Osteoblast (primary cell): Measurements from ENCODE around the gene ASIC4. TPM values are rescaled to one million over a fixed set of nuclear protein-coding genes. Genes with fewer than 3 reads are reported as not detected.

Experiments
- DNase-seq: peaks from one replicate; pipeline ENCODE4 v3.0.0; 2011; ENCODE audit warnings: low spot score, mixed read lengths; ENCODE audit not compliant: insufficient read length; ENCODE audit errors: missing footprints
- H2AFZ ChIP-seq: 2 replicates; pipeline ENCODE4 v1.6.0; 2011; ENCODE audit warnings: mild to moderate bottlenecking, low read length
- H3K27ac ChIP-seq: 2 replicates; pipeline ENCODE4 v1.5.1; 2011; ENCODE audit warnings: mild to moderate bottlenecking, low read depth, low read length, moderate library complexity
- H3K27me3 ChIP-seq: 2 replicates; pipeline ENCODE4 v1.6.0; 2012; ENCODE audit warnings: mild to moderate bottlenecking, control low read depth, inconsistent platforms, low read length, moderate library complexity; ENCODE audit not compliant: insufficient read depth
- H3K36me3 ChIP-seq: 2 replicates; pipeline ENCODE4 v1.5.1; 2011; ENCODE audit warnings: mild to moderate bottlenecking, low read length, control low read depth, moderate library complexity; ENCODE audit not compliant: insufficient read depth
- H3K4me1 ChIP-seq: 2 replicates; pipeline ENCODE4 v1.5.1; 2011; ENCODE audit warnings: mild to moderate bottlenecking, low read length, control low read depth, moderate library complexity; ENCODE audit not compliant: insufficient read depth
- H3K4me2 ChIP-seq: 2 replicates; pipeline ENCODE4 v1.6.0; 2011; ENCODE audit warnings: mild to moderate bottlenecking, low read length; ENCODE audit not compliant: insufficient read depth
- H3K4me3 ChIP-seq: fragments of 200-600 bp; sonication (generic); 3 replicates; pipeline ENCODE4 v1.5.1; 2012; ENCODE audit warnings: mild to moderate bottlenecking, low read length, inconsistent platforms; ENCODE audit not compliant: insufficient read depth
- H3K79me2 ChIP-seq: 2 replicates; pipeline ENCODE4 v1.6.0; 2012; ENCODE audit warnings: mild to moderate bottlenecking, low read length, control low read depth, inconsistent platforms; ENCODE audit not compliant: insufficient read depth
- H3K9me3 ChIP-seq: 2 replicates; pipeline ENCODE4 v1.5.1; 2011; ENCODE audit warnings: low read depth, low read length, control low read depth
- H4K20me1 ChIP-seq: 2 replicates; pipeline ENCODE4 v1.6.0; 2012; ENCODE audit warnings: mild to moderate bottlenecking, low read length, control low read depth; ENCODE audit not compliant: insufficient read depth
- total RNA-seq: library from RNA; depleted of rRNA; stranded (reverse); fragments of >200 nt; gene quantifications from 2 replicates; pipeline ENCODE4 v1.2.3, GENCODE V29; 2012
- TF ChIP-seq, protein P1 (sequence below): IDR thresholded peaks from 2 replicates; pipeline ENCODE4 v1.5.1; 2011; ENCODE audit warnings: mild to moderate bottlenecking, low read depth, low read length, moderate library complexity; ENCODE audit errors: extremely low read depth

Gene ASIC4
- total RNA-seq, 1 donor = not detected

DNA sequence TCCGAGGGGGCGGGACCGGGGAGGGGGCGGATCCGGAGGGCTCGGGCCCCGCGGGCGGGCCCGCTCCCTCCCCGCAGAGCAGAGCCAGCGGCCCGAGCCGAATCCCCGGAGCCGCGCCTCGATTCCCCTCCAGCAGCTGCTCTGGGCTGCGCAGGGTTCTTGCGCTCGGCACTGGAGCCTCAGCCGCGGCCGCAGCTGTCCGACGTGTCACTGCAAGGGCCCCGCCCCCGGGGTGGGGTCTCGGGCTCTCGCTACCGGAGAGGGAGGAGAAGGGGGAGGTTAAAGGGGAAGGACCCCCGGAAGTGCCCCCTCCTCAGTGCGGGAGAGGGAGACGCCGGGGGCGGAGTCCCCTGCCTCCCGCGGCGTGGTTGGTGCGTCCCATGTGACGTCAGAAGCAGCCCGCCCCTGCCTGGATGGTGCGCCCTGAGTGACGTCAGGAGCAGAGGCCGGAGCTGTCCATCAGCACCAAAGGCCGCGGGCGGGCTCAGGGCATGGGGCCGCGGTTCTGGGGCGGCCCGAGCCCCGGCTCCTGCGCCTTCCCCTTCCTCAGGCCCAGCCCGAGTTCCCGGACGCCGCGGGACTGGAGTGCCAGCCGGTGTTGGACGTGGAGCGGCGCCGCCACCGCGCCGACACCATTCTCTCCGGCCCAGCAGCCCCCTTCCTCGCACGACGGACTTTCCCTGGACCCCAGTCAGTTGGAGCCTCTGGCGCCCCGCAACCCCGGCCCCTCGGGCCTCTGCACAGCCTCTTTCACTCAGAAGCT is 29.5 kb downstream of the ASIC4 start, which contains the start of the genes CHPF and TMEM198:
CHPF (minus strand) TSS at position 214 of the 763 bp plus-strand sequence. CDS start 271 bp downstream, outside the sequence.
TMEM198 (plus strand) TSS at position 433 of the 763 bp plus-strand sequence. CDS start 700 bp downstream, outside the sequence.
- H2AFZ ChIP-seq = peak within 1 kb of the TSS; percentile 70
- H3K9me3 ChIP-seq = no peaks in the 10 kb centered on the region
- peaks cover 24% of the 10 kb centered on the region for H3K36me3 ChIP-seq
- peaks cover 35% of the 10 kb centered on the region for H4K20me1 ChIP-seq
- peak within 1 kb of the TSS; percentile 62 for H3K27ac ChIP-seq
- H3K4me2 ChIP-seq = peak within 1 kb of the TSS; percentile 98
- H3K4me1 ChIP-seq = peaks cover 14% of the 10 kb centered on the region
- H3K4me3 ChIP-seq = peak within 1 kb of the TSS; percentile 87
- DNase-seq = peak; percentile 100
- H3K79me2 ChIP-seq = peaks cover 23% of the 10 kb centered on the region
- TF ChIP-seq, protein P1, sequence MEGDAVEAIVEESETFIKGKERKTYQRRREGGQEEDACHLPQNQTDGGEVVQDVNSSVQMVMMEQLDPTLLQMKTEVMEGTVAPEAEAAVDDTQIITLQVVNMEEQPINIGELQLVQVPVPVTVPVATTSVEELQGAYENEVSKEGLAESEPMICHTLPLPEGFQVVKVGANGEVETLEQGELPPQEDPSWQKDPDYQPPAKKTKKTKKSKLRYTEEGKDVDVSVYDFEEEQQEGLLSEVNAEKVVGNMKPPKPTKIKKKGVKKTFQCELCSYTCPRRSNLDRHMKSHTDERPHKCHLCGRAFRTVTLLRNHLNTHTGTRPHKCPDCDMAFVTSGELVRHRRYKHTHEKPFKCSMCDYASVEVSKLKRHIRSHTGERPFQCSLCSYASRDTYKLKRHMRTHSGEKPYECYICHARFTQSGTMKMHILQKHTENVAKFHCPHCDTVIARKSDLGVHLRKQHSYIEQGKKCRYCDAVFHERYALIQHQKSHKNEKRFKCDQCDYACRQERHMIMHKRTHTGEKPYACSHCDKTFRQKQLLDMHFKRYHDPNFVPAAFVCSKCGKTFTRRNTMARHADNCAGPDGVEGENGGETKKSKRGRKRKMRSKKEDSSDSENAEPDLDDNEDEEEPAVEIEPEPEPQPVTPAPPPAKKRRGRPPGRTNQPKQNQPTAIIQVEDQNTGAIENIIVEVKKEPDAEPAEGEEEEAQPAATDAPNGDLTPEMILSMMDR = no peak
- H3K27me3 ChIP-seq = no peaks in the 10 kb centered on the region

DNA sequence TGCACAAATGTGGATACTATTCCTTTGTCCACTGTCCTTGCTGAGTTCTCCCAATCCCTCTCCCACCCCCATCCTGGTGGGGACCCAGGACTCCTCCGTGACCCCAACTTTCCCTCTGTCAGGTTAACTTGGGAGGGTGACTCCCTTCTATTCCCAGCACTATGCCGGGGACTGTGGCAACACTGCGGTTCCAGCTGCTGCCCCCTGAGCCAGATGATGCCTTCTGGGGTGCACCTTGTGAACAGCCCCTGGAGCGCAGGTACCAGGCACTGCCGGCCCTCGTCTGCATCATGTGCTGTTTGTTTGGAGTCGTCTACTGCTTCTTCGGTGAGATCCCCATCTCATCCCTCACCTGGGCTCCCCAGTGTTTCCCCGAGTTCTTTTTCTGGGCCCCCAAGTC is 30.3 kb downstream of the ASIC4 start:
- TF ChIP-seq, protein P1 = no peak
- peaks cover 31% of the 10 kb centered on the region for H4K20me1 ChIP-seq
- H3K27ac ChIP-seq = no peak overlapping the region
- H3K36me3 ChIP-seq = peaks cover 19% of the 10 kb centered on the region
- no peaks in the 10 kb centered on the region for H3K9me3 ChIP-seq
- peak overlapping the region; percentile 87 for H3K4me3 ChIP-seq
- peak overlapping the region; percentile 98 for H3K4me2 ChIP-seq
- peaks cover 23% of the 10 kb centered on the region for H3K79me2 ChIP-seq
- no peaks in the 10 kb centered on the region for H3K27me3 ChIP-seq
- peaks cover 14% of the 10 kb centered on the region for H3K4me1 ChIP-seq
- no peak overlapping the region for H2AFZ ChIP-seq
- no peak for DNase-seq

DNA sequence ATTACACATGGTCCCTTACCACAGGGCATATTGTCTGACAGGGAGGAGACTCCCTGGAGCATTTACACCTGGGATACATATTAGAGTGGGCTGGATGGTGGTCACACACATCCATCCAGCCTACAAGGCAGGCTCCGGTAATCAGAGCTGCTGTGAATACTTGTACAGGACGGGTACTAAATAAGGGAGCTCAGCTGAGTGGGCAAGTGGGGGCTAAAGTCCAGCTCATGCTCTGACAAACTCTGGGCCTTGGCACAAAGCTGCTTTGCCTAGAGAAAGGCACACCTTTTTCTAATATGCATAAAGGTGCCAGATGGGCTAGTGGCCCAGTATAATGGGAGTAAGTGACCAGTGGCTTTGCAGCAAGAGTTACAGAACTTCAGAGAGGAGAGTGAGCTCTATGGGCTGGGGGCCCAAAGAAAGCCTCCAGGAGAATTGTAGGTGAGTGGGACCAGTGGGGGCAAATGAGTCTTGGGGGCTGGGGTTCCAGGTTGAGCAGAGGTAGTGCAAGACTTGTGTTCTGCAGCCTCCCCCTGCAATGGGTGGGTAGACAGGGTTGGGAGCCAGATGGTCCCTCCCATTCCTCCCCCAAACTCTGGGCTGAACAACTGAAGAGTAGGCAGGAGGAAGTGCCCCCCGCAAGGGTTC is 31.1 kb downstream of the ASIC4 start:
- H3K4me1 ChIP-seq = peaks cover 14% of the 10 kb centered on the region
- H3K4me3 ChIP-seq = no peak overlapping the region
- H2AFZ ChIP-seq = no peak overlapping the region
- no peak overlapping the region for H3K4me2 ChIP-seq
- no peaks in the 10 kb centered on the region for H3K27me3 ChIP-seq
- H3K36me3 ChIP-seq = peaks cover 11% of the 10 kb centered on the region
- no peaks in the 10 kb centered on the region for H3K9me3 ChIP-seq
- peaks cover 27% of the 10 kb centered on the region for H4K20me1 ChIP-seq
- TF ChIP-seq, protein P1 = no peak
- DNase-seq = no peak
- H3K27ac ChIP-seq = no peak overlapping the region
- peaks cover 23% of the 10 kb centered on the region for H3K79me2 ChIP-seq

DNA sequence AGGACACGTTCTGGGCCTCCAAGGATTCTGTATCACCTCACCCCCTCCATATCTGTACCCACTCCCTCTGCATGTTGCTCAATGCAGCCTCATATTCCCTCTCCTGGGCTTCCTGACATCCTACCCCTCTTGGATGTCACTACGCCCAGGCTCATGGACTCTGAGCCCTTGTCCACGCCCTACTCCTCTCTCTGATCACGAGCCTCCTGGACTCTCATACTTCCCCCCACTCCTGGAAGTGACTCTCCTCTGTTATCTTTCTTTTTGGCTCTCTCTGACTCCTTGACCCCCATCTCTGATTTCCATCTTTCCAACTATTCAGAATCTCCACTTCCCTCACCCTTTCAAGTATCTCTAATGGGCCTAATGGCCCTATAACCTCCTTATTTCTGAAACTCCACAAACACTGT is 31.7 kb downstream of the ASIC4 start:
- H3K27me3 ChIP-seq = no peaks in the 10 kb centered on the region
- peaks cover 23% of the 10 kb centered on the region for H4K20me1 ChIP-seq
- no peak overlapping the region for H3K4me3 ChIP-seq
- DNase-seq = no peak
- no peak overlapping the region for H3K27ac ChIP-seq
- H3K9me3 ChIP-seq = no peaks in the 10 kb centered on the region
- no peak overlapping the region for H2AFZ ChIP-seq
- H3K36me3 ChIP-seq = peaks cover 6% of the 10 kb centered on the region
- TF ChIP-seq, protein P1 = no peak
- peaks cover 14% of the 10 kb centered on the region for H3K4me1 ChIP-seq
- peaks cover 18% of the 10 kb centered on the region for H3K79me2 ChIP-seq
- no peak overlapping the region for H3K4me2 ChIP-seq
